ENCODE measurements around the gene BPI.
A peak's percentile ranks its signal among the peaks of the same experiment; 100 is the strongest.
"Not testable (repeated sequence)": the region's sequence is repeated elsewhere in the genome, so short reads cannot be mapped to it uniquely, and the experiment has no call there.

BPI gene

GRCh38 chr20:38303908-38304379 lies at the start of gene BPI:
TSS of gene BPI (plus strand) at chr20:38304156. CDS start at chr20:38304224, 68 bp downstream.
- FAIRE-seq, result no peak

- FAIRE-seq, result not testable (repeated sequence)
Measured at GRCh38 chr20:38254621-38255020, 49.3 kb upstream of the BPI start.

GRCh38 chr20:38255393-38255792 lies 48.6 kb upstream of the BPI start:
- peak; percentile 85 for FAIRE-seq

- FAIRE-seq, result no peak
Measured at GRCh38 chr20:38256021-38256420, 47.9 kb upstream of the BPI start.

DNA sequence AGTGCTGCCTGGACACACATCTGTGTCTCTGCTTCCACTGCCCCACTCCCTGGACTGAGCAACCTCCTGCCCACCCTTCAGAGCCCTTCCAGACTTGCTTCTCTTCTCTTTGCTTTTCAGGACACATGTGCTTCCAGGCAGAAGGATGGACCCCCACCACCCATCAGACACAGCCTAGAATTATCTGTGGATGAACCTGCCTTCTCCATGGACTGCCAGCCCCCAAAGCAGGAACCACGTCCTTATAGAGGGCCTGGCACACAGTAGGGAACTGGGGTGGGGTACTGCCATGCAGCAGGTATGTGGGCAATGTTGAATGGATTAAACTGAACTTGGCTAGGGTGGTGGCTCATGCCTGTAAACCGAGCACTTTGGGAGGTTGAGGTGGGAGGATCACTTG lies 47.0 kb upstream of the BPI start:
- no peak for FAIRE-seq

GRCh38 chr20:38258545-38259215 lies 45.3 kb upstream of the BPI start:
- FAIRE-seq, result no peak

- no peak for FAIRE-seq
Measured at GRCh38 chr20:38260025-38260377, 44.0 kb upstream of the BPI start.

GRCh38 chr20:38260378-38261053 lies 43.4 kb upstream of the BPI start, which contains the start of gene KIAA1755:
TSS of gene KIAA1755 (minus strand) at chr20:38260735. CDS start at chr20:38260500, 235 bp downstream.
- no peak for FAIRE-seq

- no peak for FAIRE-seq
Measured at GRCh38 chr20:38261054-38261390, 42.9 kb upstream of the BPI start.

- FAIRE-seq, result no peak
Measured at GRCh38 chr20:38262931-38263330, 41.0 kb upstream of the BPI start.

- no peak for FAIRE-seq
Measured at GRCh38 chr20:38266426-38266825, 37.5 kb upstream of the BPI start.

GRCh38 chr20:38267296-38267695 lies 36.7 kb upstream of the BPI start:
- no peak for FAIRE-seq

DNA sequence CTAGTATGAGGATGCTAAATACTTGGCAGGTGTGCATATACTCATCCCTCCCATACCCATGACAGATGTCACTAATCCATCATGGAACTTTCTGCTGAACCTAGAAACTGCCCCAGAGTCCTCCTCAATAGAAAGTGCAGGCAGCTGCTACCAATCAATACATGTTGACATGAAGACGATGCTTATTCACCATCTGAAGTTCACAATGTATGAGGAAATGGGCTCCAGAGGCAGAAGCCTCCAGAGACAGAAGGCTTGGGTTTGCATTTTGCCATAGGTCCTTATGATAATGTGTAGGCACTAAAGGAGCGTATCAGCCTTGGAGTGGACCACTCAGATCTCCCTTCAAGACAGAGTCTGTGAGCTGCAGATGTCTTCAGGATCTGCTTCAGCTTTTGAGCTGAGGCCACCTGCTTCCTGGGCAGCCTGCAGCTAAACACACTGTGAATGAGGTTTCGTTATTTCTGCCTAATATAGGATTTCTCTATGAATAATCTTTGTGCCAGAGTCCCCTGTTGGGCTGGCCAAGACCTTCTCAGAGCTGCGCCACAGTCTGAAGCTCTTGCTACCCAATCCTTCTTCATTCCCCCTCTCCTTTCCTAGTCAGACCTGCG lies 35.9 kb upstream of the BPI start:
- no peak for FAIRE-seq

- no peak for FAIRE-seq
Measured at GRCh38 chr20:38269040-38269439, 34.9 kb upstream of the BPI start.

- FAIRE-seq, result no peak
Measured at GRCh38 chr20:38269715-38270114, 34.2 kb upstream of the BPI start.

DNA sequence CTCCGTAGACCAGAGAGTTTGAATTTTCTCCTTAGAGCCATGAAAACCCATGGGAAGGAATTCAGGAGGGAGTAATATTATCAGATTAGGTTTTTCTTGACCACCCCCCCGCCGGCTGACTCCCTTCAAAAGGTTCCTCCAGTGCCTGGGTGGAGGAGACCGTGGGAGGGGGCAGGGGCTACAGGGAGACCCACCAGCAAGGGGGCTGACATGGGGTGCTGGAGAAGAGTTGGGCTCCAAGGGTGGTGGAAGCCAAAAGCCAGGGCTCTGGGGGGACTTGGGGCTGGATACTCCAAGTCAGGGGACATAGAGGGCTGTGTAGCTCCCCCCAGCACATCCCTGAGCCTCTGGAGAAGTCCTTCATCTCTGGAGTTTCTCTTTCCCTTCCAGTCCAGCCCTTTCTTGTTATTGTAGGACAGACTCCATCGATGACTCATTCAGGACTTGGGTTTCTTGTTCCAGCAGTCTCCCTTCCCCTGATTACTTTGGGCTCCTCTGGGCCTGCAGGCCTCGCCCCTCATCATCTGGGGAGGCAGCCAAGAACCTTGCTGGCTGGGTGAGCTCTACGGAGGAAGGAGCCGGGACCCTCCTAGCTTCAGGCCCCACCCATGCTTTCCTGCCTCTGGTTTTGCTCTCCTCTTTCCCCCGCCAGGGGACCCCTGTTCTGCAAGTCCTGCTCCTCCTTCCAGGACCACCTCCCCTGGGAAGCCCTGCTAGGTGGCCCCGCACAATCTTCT lies 32.9 kb upstream of the BPI start:
- FAIRE-seq, result no peak

DNA sequence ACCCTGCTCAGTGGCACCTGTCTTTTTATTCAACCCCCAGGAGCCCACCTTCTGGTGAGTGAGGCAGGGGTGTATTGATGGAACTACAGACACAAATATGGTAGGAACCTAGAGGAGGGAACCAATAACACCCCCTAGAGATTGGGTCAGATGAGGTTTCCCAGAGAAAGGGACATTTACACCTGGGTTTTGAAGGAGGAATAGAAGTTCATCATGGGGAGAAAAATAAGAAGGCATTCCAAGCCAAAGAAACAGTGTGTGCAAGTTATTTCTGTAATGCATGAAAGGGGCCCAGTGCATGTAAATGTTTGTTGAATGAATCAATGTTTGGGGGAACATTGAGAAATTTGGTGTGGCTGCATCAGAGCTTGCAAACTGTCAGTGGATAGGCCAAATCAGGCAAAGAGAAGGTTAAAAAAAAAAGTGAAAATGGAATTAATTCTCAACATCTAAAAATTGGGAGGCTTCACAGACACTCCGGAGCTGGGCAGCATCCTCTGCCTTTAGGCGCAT lies 32.3 kb upstream of the BPI start:
- no peak for FAIRE-seq

DNA sequence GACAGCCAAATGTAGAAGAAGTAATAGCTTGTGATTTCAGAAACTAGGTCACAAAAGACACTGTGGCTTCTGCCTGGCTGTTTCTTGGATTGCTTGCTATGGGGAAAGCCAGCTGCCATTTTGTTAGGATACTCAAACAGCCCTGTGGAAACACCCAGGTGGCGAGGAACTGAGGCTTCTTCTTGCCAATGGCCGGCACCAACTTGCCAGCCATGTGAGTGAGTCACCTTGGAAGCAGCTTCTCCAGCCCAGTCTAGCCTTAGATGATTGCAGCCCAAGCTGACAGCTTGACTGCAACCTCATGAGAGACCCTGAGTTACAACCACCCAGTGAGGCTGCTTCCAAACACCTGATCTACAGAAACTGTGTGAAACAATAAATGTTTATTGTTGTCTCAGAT lies 31.6 kb upstream of the BPI start:
- FAIRE-seq, result no peak

GRCh38 chr20:38272961-38273360 lies 31.0 kb upstream of the BPI start:
- no peak for FAIRE-seq

DNA sequence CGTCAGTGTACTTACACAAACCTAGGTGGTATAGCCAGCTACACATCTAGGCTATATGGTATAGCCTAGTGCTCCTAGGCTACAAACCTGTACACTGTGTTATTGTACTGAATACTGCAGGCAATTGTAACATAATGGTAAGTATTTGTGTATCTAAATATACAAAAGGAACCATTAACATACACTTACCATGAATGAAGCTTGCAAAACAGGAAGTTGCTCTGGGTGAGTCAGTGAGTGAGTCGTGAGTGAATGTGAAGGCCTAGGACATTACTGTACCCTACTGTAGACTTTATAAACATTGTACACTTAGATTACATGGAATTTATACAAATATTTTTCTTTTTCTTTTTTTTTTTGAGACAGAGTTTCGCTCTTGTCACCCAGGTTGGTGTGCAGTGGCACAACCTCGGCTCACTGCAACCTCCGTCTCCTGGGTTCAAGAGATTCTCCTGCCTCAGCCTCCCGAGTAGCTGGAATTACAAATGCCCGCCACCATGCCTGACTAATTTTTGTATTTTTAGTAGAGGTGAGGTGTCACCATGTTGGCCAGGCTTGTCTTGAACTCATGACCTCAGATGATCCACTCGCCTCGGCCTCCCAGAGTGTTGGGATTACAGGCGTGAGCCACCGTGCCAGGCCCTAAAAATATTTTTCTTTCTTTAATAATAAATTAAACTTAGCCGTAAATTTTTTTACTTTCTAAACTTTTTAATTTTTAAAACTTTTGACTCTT lies 28.0 kb upstream of the BPI start:
- no peak for FAIRE-seq

DNA sequence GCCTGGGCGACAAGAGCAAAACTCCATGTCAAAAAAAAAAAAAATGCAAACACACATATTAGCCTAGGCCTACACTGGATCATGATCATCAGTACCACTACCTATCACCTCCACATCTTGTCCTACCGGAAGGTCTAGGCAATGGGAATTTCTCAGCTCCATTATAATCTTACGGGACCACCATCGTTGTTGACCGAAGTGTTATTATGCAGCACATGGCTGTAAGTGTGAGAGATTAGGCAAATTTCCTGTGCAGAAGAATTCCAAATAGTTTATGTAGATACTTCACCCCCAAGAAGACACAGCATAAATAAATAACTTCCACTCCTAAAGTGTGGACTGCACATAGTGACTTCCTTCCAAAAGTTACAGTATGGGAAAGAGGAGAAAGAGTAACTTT lies 26.7 kb upstream of the BPI start:
- no peak for FAIRE-seq

DNA sequence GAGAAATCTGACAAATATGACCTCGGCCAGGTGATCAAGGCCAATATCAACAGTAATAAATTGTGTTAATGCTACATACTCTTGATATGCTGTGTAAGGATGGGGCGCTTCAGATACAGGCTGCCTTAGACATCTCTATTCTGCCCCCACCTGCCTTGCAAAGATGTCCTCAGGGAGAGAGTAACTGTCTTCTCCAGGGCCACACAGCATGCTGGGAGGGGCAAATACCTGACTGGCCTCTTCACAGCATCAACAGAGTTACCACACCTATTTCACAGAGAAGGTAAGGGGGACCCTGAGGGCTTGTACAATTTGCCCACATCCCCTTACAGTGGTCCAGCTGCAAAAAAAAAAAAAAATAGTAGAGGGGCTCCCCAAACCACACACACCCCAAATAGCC lies 26.3 kb upstream of the BPI start:
- no peak for FAIRE-seq

DNA sequence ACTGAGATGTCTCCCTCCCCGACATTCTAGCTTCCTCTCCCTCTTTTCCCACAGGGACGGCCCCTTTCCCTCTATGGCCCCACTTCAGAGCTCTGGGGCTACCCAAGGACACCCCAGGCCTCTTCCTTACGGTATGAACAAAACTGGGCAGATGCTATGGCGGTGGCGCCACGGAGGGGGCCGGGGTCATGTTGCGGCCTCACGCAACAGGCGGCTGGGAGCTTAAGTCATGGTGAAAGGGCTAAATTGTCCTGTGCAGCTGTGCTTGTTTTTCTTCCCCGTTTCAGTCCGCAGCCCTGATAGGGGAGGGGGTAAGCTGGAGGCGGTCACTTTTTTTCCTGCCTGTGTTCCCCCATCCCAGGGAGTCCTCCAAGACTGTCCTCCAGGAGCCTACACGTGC lies 25.8 kb upstream of the BPI start:
- FAIRE-seq, result no peak

Data from endometrium (tissue), 2 donors.